Measurements from ENCODE around the gene CCDC170.
"Not testable (repeated sequence)": the region's sequence is repeated elsewhere in the genome, so short reads cannot be mapped to it uniquely, and the experiment has no call there.

The CCDC170 gene

GRCh38 chr6:151493804-151494234, at the start of gene CCDC170:
CCDC170 (plus strand) TSS chr6:151494017; CDS start chr6:151494129, 112 bp downstream.
- DNase-seq: peak; percentile 18

- no peak for DNase-seq
Observed at GRCh38 chr6:151445482-151445881, 48.3 kb upstream of the CCDC170 start.

- DNase-seq: no peak
Observed at GRCh38 chr6:151447237-151447636, 46.6 kb upstream of the CCDC170 start.

- no peak for DNase-seq
Observed at GRCh38 chr6:151448623-151449022, 45.2 kb upstream of the CCDC170 start.

GRCh38 chr6:151450928-151451327, 42.9 kb upstream of the CCDC170 start:
- DNase-seq: not testable (repeated sequence)

- peak; percentile 43 for DNase-seq
Observed at GRCh38 chr6:151451417-151451949, 42.3 kb upstream of the CCDC170 start.

- peak; percentile 100 for DNase-seq
Observed at GRCh38 chr6:151451950-151452749, 41.7 kb upstream of the CCDC170 start, which contains the start of gene RMND1. RMND1 (minus strand) TSS chr6:151452126; CDS start chr6:151445811, 6,315 bp downstream.

- peak; percentile 24 for DNase-seq
Observed at GRCh38 chr6:151452750-151453427, 40.9 kb upstream of the CCDC170 start.

GRCh38 chr6:151455751-151456398, 37.9 kb upstream of the CCDC170 start:
- not testable (repeated sequence) for DNase-seq

GRCh38 chr6:151461673-151462072, 32.1 kb upstream of the CCDC170 start:
- DNase-seq: no peak

- DNase-seq: no peak
Observed at GRCh38 chr6:151464702-151465101, 29.1 kb upstream of the CCDC170 start.

- peak; percentile 65 for DNase-seq
Observed at GRCh38 chr6:151475653-151476523, 17.9 kb upstream of the CCDC170 start.

- DNase-seq: no peak
Observed at GRCh38 chr6:151477726-151478125, 16.1 kb upstream of the CCDC170 start.

- no peak for DNase-seq
Observed at GRCh38 chr6:151478670-151479069, 15.1 kb upstream of the CCDC170 start.

GRCh38 chr6:151481786-151482185, 12.0 kb upstream of the CCDC170 start:
- no peak for DNase-seq

GRCh38 chr6:151482290-151482689, 11.5 kb upstream of the CCDC170 start:
- DNase-seq: no peak

- no peak for DNase-seq
Observed at GRCh38 chr6:151483994-151484393, 9.8 kb upstream of the CCDC170 start.

- DNase-seq: no peak
Observed at GRCh38 chr6:151488226-151488625, 5.6 kb upstream of the CCDC170 start.

GRCh38 chr6:151490996-151491395, 2.8 kb upstream of the CCDC170 start:
- DNase-seq: no peak

GRCh38 chr6:151493161-151493803, 535 bp upstream of the CCDC170 start:
- DNase-seq: no peak

GRCh38 chr6:151494235-151494935, 568 bp downstream of the CCDC170 start:
- peak; percentile 52 for DNase-seq

Measured in NCI-H1105 treated with DMSO at 0.1 percent for 48 hours (cell line).